RWPE1 (cell line): ENCODE data around the gene CRYL1.
"Not testable (repeated sequence)": the region's sequence is repeated elsewhere in the genome, so short reads cannot be mapped to it uniquely, and the experiment has no call there.

Source experiments
- CTCF ChIA-PET: fragments of 350-600 bp; sonication (Branson Sonifier 250); formaldehyde crosslinking; extraction: SDS; loops from one replicate; lab custom pipeline; 2021; lab: Yijun Ruan, JAX
- POLR2A ChIA-PET: fragments of 400-600 bp; formaldehyde crosslinking; extraction: SDS; loops from one replicate; lab custom pipeline; 2020; ENCODE audit warnings: antibody characterized with exemption; ENCODE audit not compliant: low non-redundant PET; lab: Yijun Ruan, JAX
- DNase-seq: peaks from one replicate; pipeline ENCODE4 v3.0.0; 2012; ENCODE audit warnings: low spot score
- H3K27ac ChIP-seq: fragments of 450-650 bp; 2 replicates; pipeline ENCODE4 v1.5.1; 2017
- CTCF ChIP-seq: fragments of 450-650 bp; conservative IDR thresholded peaks from 2 replicates; pipeline ENCODE4 v1.5.1; 2017; ENCODE audit warnings: low read depth, mild to moderate bottlenecking

Gene CRYL1

GRCh38 chr13:20436505-20436904 is 89.2 kb downstream of the CRYL1 start:
- no peak for TF ChIP-seq CTCF
- ChIA-PET POLR2A (interaction anchor here (0.5 kb wide), 1 partner anchor 526 kb away, joined by 9 read pairs; no protein-coding TSS in a partner anchor), CTCF (interaction anchor here (0.7 kb wide), 2 partner anchors 179 to 357 kb away, joined by 3 to 4 read pairs; no protein-coding TSS in a partner anchor)
- peak overlapping the region; percentile 38 for H3K27ac ChIP-seq
- no peak for DNase-seq

- POLR2A ChIA-PET, result interaction anchor here (0.5 kb wide), 1 partner anchor 525 kb away, joined by 9 read pairs; no protein-coding TSS in a partner anchor
These were observed 89.9 kb downstream of the CRYL1 start for GRCh38 chr13:20435616-20436368.

GRCh38 chr13:20434210-20434609 is 91.4 kb downstream of the CRYL1 start:
- POLR2A ChIA-PET, DNase-seq: not testable (repeated sequence)
- CTCF ChIA-PET, result interaction anchor here (0.7 kb wide), 1 partner anchor 10 kb away, joined by 4 read pairs; no protein-coding TSS in a partner anchor
- 0 out of 2 replicates have a peak overlapping the region, but pooled peaks have one; percentile 28 for H3K27ac ChIP-seq

More at GRCh38 chr13:20435616-20436368, 89.9 kb downstream of the CRYL1 start:
- CTCF ChIA-PET, result interaction anchor here (0.7 kb wide), 1 partner anchor 178 kb away, joined by 3 read pairs; no protein-coding TSS in a partner anchor
- no peak for DNase-seq
- TF ChIP-seq CTCF, result no peak
- peak overlapping the region; percentile 38 for H3K27ac ChIP-seq

GRCh38 chr13:20431687-20432384 is 93.8 kb downstream of the CRYL1 start:
- POLR2A ChIA-PET, result interaction anchor here (0.6 kb wide), 1 partner anchor 12 kb away, joined by 4 read pairs; no protein-coding TSS in a partner anchor
- DNase-seq, result no peak
- no peak for TF ChIP-seq CTCF
- peak overlapping the region; percentile 95 for H3K27ac ChIP-seq
- CTCF ChIA-PET, result interaction anchor here (0.7 kb wide), 1 partner anchor 83 kb away, joined by 3 read pairs; no protein-coding TSS in a partner anchor

GRCh38 chr13:20431080-20431479 is 94.6 kb downstream of the CRYL1 start:
- H3K27ac ChIP-seq, result peak overlapping the region; percentile 95
- no peak for TF ChIP-seq CTCF
- ChIA-PET POLR2A (interaction anchor here (0.6 kb wide), 1 partner anchor 11 kb away, joined by 4 read pairs; no protein-coding TSS in a partner anchor), CTCF (no interaction called here)
- DNase-seq, result peak; percentile 40

GRCh38 chr13:20430296-20430695 is 95.4 kb downstream of the CRYL1 start:
- no peak for TF ChIP-seq CTCF
- H3K27ac ChIP-seq, result peak overlapping the region; percentile 95
- no peak for DNase-seq
- ChIA-PET POLR2A (no interaction called here), CTCF (no interaction called here)
